Measurements from ENCODE around the gene ETF1. TPM values are rescaled to one million over a fixed set of nuclear protein-coding genes. Genes with fewer than 3 reads are reported as not detected.

The ETF1 gene
- total and polyA plus RNA-seq, 9 of the 15 experiments (the other 6 are each of a cell fraction or from before 2014, with no cell fraction given), result 53.7 to 209 (median 164) TPM

DNA sequence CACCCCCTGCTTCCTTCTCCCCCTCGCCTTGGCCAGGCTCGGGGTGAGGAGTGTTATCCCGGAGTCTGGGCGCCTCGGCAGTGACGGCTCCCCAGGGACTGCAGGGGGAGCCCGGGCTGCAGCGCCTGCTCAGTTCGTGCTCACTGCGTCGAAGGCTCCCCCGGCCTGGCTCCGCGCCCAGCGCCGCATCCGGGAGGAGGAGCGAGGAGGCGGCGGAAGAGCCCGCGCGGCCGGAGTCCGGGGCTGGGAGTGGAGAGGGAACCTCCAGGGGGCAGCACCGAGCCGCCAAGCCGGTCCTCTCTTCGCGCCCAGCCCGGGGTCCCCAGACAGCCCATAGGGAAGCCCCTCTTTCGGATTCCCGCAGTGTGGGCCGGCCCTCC, 79.0 kb downstream of the ETF1 start (continued):
- TF ChIP-seq, protein P1, sequence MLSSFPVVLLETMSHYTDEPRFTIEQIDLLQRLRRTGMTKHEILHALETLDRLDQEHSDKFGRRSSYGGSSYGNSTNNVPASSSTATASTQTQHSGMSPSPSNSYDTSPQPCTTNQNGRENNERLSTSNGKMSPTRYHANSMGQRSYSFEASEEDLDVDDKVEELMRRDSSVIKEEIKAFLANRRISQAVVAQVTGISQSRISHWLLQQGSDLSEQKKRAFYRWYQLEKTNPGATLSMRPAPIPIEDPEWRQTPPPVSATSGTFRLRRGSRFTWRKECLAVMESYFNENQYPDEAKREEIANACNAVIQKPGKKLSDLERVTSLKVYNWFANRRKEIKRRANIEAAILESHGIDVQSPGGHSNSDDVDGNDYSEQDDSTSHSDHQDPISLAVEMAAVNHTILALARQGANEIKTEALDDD (IDR thresholded peaks at IDR 0.05), result no peak
- TF ChIP-seq CREB1 (IDR thresholded peaks at IDR 0.05) (peak; percentile 77), CREB1 (CRISPR knock-in tag; IDR thresholded peaks at IDR 0.05) (peak; percentile 84), SMAD4 (CRISPR knock-in tag; conservative IDR thresholded peaks at IDR 0.05) (peak; percentile 46; the same call in 1 of the 2 replicates), ZC3H11A (IDR thresholded peaks at IDR 0.05; ENCODE audit: low read depth, low read length) (no peak), ZNF143 (CRISPR knock-in tag; IDR thresholded peaks at IDR 0.05) (no peak), ZNF217 (CRISPR knock-in tag; IDR thresholded peaks at IDR 0.05) (no peak), KLF13 (tag; IDR thresholded peaks at IDR 0.05; ENCODE audit: borderline replicate concordance, low read depth) (no peak), ESRRA (IDR thresholded peaks at IDR 0.05; ENCODE audit: borderline replicate concordance, low read depth) (no peak; the same call in 1 of the 2 replicates), GTF2A2 (tag; IDR thresholded peaks at IDR 0.05) (no peak), COPS2 (conservative IDR thresholded peaks at IDR 0.05) (no peak), ZC3H8 (IDR thresholded peaks at IDR 0.05) (no peak), FOXP1 (CRISPR knock-in tag; IDR thresholded peaks at IDR 0.05) (peak; percentile 44; the same call in 1 of the 2 replicates), ATF6 (CRISPR knock-in tag; IDR thresholded peaks at IDR 0.05) (no peak), ZNF717 (CRISPR knock-in tag; IDR thresholded peaks at IDR 0.05) (no peak), ILF3 (IDR thresholded peaks at IDR 0.05; ENCODE audit: borderline replicate concordance) (no peak), U2AF1 (optimal IDR thresholded peaks at IDR 0.05; ENCODE audit: low read depth, low read length) (peak; percentile 35), PRPF4 (IDR thresholded peaks at IDR 0.05; ENCODE audit: insufficient read depth, low read depth, low read length, poor library complexity, severe bottlenecking) (peak; percentile 56)
- TF ChIP-seq, protein P2, sequence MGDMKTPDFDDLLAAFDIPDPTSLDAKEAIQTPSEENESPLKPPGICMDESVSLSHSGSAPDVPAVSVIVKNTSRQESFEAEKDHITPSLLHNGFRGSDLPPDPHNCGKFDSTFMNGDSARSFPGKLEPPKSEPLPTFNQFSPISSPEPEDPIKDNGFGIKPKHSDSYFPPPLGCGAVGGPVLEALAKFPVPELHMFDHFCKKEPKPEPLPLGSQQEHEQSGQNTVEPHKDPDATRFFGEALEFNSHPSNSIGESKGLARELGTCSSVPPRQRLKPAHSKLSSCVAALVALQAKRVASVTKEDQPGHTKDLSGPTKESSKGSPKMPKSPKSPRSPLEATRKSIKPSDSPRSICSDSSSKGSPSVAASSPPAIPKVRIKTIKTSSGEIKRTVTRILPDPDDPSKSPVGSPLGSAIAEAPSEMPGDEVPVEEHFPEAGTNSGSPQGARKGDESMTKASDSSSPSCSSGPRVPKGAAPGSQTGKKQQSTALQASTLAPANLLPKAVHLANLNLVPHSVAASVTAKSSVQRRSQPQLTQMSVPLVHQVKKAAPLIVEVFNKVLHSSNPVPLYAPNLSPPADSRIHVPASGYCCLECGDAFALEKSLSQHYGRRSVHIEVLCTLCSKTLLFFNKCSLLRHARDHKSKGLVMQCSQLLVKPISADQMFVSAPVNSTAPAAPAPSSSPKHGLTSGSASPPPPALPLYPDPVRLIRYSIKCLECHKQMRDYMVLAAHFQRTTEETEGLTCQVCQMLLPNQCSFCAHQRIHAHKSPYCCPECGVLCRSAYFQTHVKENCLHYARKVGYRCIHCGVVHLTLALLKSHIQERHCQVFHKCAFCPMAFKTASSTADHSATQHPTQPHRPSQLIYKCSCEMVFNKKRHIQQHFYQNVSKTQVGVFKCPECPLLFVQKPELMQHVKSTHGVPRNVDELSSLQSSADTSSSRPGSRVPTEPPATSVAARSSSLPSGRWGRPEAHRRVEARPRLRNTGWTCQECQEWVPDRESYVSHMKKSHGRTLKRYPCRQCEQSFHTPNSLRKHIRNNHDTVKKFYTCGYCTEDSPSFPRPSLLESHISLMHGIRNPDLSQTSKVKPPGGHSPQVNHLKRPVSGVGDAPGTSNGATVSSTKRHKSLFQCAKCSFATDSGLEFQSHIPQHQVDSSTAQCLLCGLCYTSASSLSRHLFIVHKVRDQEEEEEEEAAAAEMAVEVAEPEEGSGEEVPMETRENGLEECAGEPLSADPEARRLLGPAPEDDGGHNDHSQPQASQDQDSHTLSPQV (IDR thresholded peaks at IDR 0.05), result peak; percentile 67
